ENCODE data around the gene ACTRT2. TPM values are rescaled to one million over a fixed set of nuclear protein-coding genes. Genes with fewer than 3 reads are reported as not detected.

Gene ACTRT2
- total RNA-seq, 1 donor from 2014 or later, result not detected

DNA sequence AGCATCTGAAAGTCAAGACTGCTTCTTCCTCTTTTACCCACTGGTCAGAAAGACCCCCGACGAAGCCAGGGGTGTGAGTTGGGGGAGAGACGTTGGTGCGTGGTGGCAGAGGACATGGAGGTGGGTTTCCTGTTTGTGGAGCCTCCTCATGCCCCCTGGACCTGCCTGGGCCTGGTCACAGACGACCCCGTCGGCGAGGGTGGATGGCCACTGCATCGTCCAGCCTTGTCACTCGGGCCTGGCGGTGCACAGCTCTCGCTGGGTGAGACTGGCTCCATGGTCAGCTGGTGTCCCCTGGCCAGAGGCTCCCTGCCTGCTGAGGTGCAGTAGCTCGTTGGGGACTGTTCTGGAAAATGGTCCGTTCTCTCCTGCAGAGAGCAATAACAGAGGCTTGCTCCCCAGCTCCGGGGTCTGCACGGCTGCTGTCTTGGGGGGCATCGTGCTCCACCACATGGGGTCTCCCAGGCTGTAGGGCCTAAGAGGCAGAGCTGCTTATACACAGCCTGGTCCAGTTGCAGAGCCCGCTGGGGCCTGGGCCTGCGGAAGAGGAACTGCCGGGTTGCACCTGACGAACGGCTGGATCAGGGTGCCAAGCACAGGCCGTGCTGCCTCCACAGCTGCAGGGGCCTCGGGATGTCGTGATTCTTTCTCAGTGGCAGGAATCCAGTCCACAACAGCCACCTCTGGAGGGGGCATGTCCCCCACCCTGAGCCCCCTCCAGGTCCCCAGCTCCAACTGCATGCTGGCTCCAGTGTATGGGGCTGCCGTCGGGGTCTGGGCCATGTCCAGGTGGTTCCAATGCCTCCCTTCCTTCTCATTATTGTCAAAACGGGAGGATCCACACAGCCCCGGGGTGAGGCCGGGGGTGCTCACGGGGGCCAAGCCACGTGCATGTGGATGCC is 18.0 kb upstream of the ACTRT2 start:
- H3K9me3 ChIP-seq, result peaks cover 12% of the 10 kb centered on the region
- DNase-seq (peak; percentile 43), ATAC-seq (no peak)
- H3K4me3 ChIP-seq, result no peak overlapping the region
- intact Hi-C loops (cut with DNase I), result no loop called here
- no peak overlapping the region for H3K27ac ChIP-seq
- TF ChIP-seq, protein P1, sequence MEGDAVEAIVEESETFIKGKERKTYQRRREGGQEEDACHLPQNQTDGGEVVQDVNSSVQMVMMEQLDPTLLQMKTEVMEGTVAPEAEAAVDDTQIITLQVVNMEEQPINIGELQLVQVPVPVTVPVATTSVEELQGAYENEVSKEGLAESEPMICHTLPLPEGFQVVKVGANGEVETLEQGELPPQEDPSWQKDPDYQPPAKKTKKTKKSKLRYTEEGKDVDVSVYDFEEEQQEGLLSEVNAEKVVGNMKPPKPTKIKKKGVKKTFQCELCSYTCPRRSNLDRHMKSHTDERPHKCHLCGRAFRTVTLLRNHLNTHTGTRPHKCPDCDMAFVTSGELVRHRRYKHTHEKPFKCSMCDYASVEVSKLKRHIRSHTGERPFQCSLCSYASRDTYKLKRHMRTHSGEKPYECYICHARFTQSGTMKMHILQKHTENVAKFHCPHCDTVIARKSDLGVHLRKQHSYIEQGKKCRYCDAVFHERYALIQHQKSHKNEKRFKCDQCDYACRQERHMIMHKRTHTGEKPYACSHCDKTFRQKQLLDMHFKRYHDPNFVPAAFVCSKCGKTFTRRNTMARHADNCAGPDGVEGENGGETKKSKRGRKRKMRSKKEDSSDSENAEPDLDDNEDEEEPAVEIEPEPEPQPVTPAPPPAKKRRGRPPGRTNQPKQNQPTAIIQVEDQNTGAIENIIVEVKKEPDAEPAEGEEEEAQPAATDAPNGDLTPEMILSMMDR (IDR thresholded peaks at IDR 0.05), result no peak
- peaks cover 42% of the 10 kb centered on the region for H3K27me3 ChIP-seq (ENCODE audit: low read depth)
- no peaks in the 10 kb centered on the region for H3K36me3 ChIP-seq
- H3K4me1 ChIP-seq, result no peaks in the 10 kb centered on the region

DNA sequence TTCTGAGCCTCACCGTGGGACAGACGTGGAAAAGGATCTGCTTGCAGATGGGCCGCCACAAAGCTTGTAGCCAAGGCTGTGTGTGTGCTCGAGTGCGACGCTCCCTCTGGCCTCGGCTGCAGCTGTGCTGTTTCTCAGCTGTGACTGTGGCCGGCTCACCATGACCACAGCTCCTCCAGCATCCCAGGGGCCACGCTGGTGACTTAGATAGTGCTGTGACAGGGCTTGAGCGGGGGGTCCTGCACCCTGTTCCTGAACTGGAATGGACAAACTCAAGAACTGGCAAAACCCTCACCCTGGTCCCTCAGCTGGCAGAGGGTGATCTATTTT is 17.4 kb upstream of the ACTRT2 start:
- DNase-seq (no peak), ATAC-seq (no peak)
- TF ChIP-seq, protein P1 (IDR thresholded peaks at IDR 0.05), result no peak
- Histone ChIP-seq H3K4me3 (no peak overlapping the region), H3K9me3 (peaks cover 16% of the 10 kb centered on the region), H3K36me3 (no peaks in the 10 kb centered on the region), H3K27me3 (ENCODE audit: low read depth) (peaks cover 42% of the 10 kb centered on the region), H3K4me1 (no peaks in the 10 kb centered on the region), H3K27ac (no peak overlapping the region)
- intact Hi-C loops (cut with DNase I), result no loop called here

DNA sequence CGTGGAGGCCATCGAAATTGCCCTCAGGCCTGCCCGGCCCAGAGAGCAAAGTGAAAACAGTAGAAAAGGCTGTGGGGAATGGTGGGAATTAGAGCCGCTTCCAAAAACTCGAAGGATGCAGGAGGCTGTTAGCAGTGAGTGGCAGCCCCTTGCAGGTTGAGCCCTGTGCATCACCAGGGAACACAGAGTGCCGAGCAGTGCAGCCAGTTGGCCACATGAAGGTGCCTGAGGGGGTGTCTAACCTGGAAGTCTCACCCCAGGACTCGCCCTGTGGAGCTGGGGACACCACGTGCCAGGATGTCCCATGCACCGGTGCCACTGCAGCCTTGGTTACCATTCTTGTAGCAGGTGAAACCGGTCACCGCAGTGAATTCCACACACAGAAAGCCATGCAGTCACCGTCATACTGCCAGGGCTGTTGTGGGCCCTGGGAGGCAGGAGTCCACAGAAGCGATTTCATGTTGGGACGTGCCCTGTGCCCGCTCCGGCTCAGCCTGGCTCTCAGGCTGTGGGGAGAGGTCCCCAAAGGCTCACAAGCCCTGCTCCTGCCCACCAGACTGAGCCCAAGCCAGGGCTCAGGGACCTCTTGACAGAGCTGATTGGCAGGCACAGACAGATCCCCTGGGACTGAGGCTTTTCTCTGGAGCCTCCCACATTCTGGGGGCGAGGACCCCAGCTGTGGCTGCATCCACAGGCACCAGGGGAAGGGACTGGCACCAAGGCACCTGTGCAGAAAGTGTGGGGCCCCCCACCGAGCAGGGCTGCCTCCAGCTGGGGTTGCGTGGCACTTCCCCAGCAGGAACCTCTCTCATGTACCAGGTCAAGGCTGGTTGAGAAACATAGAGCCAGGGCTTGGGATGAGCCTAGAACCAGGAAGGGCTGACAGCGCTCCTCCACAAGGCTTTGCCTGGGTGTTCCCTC is 16.7 kb upstream of the ACTRT2 start:
- H3K4me3 ChIP-seq, result no peak overlapping the region
- peak; percentile 43 for DNase-seq
- peaks cover 16% of the 10 kb centered on the region for H3K9me3 ChIP-seq
- H3K27ac ChIP-seq, result no peak overlapping the region
- intact Hi-C loops (cut with DNase I), result no loop called here
- H3K27me3 ChIP-seq (ENCODE audit: low read depth), result peaks cover 42% of the 10 kb centered on the region
- TF ChIP-seq, protein P1 (IDR thresholded peaks at IDR 0.05), result no peak
- H3K4me1 ChIP-seq, result no peaks in the 10 kb centered on the region
- ATAC-seq, result no peak
- H3K36me3 ChIP-seq, result no peaks in the 10 kb centered on the region

DNA sequence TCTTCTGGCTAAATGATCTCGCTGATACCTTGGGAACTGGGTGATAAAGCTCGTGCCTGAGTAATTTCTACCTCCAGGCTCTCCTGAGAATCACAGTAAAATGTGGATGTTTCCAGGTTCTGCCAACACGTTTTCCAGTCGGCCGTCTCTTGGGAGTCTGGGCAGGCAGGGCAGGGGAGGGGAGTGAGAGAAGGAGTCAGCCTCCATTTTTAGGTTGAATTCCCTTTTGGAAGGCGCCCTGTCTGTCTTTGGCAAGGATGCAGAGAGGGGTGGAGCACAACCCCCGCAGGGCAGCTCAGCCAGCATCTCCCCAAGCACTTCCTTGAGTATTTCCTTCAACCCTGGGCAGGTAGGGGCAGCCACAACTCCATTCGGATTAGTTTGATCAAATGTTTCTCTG is 15.5 kb upstream of the ACTRT2 start:
- no peak for DNase-seq
- intact Hi-C loops (cut with DNase I), result no loop called here
- ATAC-seq, result no peak
- Histone ChIP-seq H3K27me3 (ENCODE audit: low read depth) (peaks cover 33% of the 10 kb centered on the region), H3K27ac (no peak overlapping the region), H3K9me3 (peaks cover 16% of the 10 kb centered on the region), H3K36me3 (no peaks in the 10 kb centered on the region), H3K4me1 (no peaks in the 10 kb centered on the region), H3K4me3 (no peak overlapping the region)
- TF ChIP-seq, protein P1 (IDR thresholded peaks at IDR 0.05), result no peak

DNA sequence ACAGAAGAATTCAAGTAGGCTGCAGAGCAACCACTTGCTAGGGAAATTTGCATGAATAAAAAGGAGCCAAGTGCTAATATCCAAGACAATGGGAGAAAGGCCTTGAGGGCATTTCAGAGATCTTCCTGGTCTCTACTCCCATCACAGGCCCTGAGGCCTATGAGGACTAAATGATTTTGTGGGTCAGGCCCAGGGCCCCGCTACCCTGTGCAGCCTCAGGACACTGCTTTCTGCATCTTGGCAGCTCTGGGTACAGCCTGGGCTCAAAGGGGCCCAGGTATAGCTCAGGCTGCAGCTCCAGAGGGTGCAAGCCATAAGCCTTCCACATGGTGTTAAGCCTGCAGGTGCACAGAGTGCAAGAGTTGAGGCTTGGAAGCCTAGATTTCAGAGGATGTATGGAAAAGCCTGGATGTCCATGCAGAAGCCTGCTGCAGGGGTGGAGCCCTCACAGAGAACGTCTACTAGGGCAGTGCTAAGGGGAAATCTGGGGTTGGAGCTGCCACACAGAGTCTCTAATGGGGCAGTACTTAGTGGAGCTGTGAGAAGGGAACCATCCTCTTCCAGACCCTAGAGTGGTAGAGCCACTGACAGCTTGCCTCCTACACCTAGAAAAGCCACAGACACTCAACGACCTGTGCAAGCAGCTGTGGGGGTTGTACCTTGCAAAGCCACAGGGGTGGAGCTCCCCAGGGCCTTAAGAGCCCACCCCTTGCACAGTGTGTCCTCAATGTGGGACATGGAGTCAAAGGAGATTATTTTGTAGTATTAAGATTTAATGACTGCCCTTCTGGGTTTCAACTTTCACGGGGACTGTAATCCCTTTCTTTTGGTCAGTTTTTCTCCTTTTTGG is 13.7 kb upstream of the ACTRT2 start:
- TF ChIP-seq, protein P1 (IDR thresholded peaks at IDR 0.05), result no peak
- peaks cover 16% of the 10 kb centered on the region for H3K9me3 ChIP-seq
- peaks cover 38% of the 10 kb centered on the region for H3K27me3 ChIP-seq (ENCODE audit: low read depth)
- no peaks in the 10 kb centered on the region for H3K36me3 ChIP-seq
- intact Hi-C loops (cut with DNase I), result no loop called here
- DNase-seq, result no peak
- H3K4me1 ChIP-seq, result no peaks in the 10 kb centered on the region
- no peak overlapping the region for H3K27ac ChIP-seq
- ATAC-seq, result no peak
- H3K4me3 ChIP-seq, result no peak overlapping the region

Data from lower lobe of right lung (tissue), 2 donors.